OCI-LY1 (cell line): ENCODE results near the gene CCR9.

Experiments used
- H2AFZ ChIP-seq: fragments of 200-600 bp; sonication (generic), shearing (Covaris generic); 2 replicates; pipeline ENCODE4 v1.6.0; 2014; ENCODE audit warnings: antibody characterized with exemption, mild to moderate bottlenecking, low read length
- H3F3A ChIP-seq: fragments of 200-600 bp; sonication (generic), shearing (Covaris generic); 2 replicates; pipeline ENCODE4 v1.6.0; 2014; ENCODE audit warnings: mild to moderate bottlenecking, antibody characterized with exemption, low read length, moderate library complexity; ENCODE audit not compliant: insufficient read depth
- H3K27ac ChIP-seq: fragments of 200-600 bp; sonication (generic); 2 replicates; pipeline ENCODE4 v1.5.1; 2014; ENCODE audit warnings: low read length, mixed run types, mild to moderate bottlenecking, low read depth; ENCODE audit not compliant: poor library complexity, severe bottlenecking
- H3K27me3 ChIP-seq: fragments of 200-600 bp; sonication (generic); 2 replicates; pipeline ENCODE4 v1.6.0; 2014; ENCODE audit warnings: antibody characterized with exemption, mild to moderate bottlenecking, low read length, moderate library complexity; ENCODE audit not compliant: insufficient read depth
- H3K36me3 ChIP-seq: fragments of 200-600 bp; sonication (generic); 2 replicates; pipeline ENCODE4 v1.6.1; 2014; ENCODE audit warnings: mild to moderate bottlenecking, antibody characterized with exemption, low read length, moderate library complexity, mixed read lengths; ENCODE audit not compliant: insufficient read depth
- H3K4me1 ChIP-seq: fragments of 200-600 bp; sonication (generic); 2 replicates; pipeline ENCODE4 v1.5.1; 2014; ENCODE audit warnings: mild to moderate bottlenecking, low read length, moderate library complexity; ENCODE audit not compliant: insufficient read depth, severe bottlenecking
- H3K4me2 ChIP-seq: fragments of 200-600 bp; sonication (generic), shearing (Covaris generic); 2 replicates; pipeline ENCODE4 v1.6.1; 2014; ENCODE audit warnings: low read length
- H3K4me3 ChIP-seq: fragments of 200-600 bp; sonication (generic); 2 replicates; pipeline ENCODE4 v1.5.1; 2014; ENCODE audit warnings: low read length, low read depth, mild to moderate bottlenecking, mixed read lengths; ENCODE audit not compliant: poor library complexity, severe bottlenecking
- H3K79me2 ChIP-seq: fragments of 200-600 bp; shearing (Covaris generic); 2 replicates; pipeline ENCODE4 v1.6.1; 2016; ENCODE audit warnings: mixed run types, low read length, mixed read lengths; ENCODE audit not compliant: insufficient read depth
- H3K9ac ChIP-seq: fragments of 200-600 bp; sonication (generic), shearing (Covaris generic); 2 replicates; pipeline ENCODE4 v1.6.1; 2014; ENCODE audit warnings: mild to moderate bottlenecking, low read length, mixed read lengths
- H3K9me2 ChIP-seq: fragments of 200-600 bp; sonication (generic), shearing (Covaris generic); 2 replicates; pipeline ENCODE4 v1.6.1; 2014; ENCODE audit warnings: low read depth, mild to moderate bottlenecking, low read length, mixed read lengths
- H3K9me3 ChIP-seq: fragments of 200-600 bp; shearing (Covaris generic); 2 replicates; pipeline ENCODE4 v1.6.1; 2014; ENCODE audit warnings: low read length, mixed read lengths
- H4K20me1 ChIP-seq: fragments of 200-600 bp; sonication (generic), shearing (Covaris generic); 2 replicates; pipeline ENCODE4 v1.6.0; 2016; ENCODE audit warnings: mild to moderate bottlenecking, low read length; ENCODE audit not compliant: insufficient read depth
- EZH2 ChIP-seq: fragments of 200-600 bp; sonication (generic), shearing (Covaris generic); IDR thresholded peaks from 2 replicates; pipeline ENCODE4 v1.8.0; 2017; ENCODE audit warnings: borderline replicate concordance, mixed run types, mild to moderate bottlenecking, antibody characterized with exemption, low read length, moderate library complexity, mixed read lengths
- TF ChIP-seq, protein P1 (sequence below): fragments of 200-600 bp; sonication (generic), shearing (Covaris generic); IDR thresholded peaks from 2 replicates; pipeline ENCODE4 v1.5.1; 2017; ENCODE audit warnings: mild to moderate bottlenecking, antibody characterized with exemption, low read length, moderate library complexity, mixed read lengths

CCR9 gene

DNA sequence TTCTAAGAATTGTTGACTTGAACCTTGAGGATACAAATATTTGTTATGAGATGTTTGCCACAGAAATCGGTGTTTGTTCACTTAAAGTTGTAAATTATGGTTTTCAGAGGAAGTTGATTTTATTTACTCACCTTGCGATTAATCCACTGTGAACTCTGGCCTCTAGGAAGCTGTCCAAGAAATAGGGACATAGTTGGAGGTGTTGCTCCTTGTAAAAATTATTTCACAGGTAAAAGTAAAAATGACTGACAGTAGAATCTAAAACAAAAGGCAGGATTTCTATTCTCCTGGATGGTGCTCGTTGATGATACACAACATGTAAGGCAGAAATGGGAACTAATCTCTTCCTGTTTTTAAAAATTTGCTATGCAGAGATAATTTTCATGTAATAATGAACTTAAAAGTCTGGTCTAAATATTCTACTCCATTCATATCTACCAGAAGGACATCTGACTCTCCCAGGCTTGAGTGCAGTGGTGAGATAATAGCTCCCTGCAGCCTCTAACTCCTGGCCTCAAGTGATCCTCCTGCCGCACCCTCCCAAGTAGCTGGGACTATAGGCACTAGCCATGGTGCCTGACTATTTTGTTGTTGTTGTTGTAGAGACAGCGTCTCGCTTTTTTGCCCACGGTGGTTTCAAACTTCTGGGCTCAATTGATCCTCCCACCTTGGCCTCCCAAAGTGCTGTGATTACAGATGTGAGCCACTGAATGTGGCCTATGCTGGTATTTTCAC is 27.4 kb upstream of the CCR9 start:
- H3K79me2 ChIP-seq, result no peaks in the 10 kb centered on the region
- no peak for TF ChIP-seq EZH2
- TF ChIP-seq, protein P1, sequence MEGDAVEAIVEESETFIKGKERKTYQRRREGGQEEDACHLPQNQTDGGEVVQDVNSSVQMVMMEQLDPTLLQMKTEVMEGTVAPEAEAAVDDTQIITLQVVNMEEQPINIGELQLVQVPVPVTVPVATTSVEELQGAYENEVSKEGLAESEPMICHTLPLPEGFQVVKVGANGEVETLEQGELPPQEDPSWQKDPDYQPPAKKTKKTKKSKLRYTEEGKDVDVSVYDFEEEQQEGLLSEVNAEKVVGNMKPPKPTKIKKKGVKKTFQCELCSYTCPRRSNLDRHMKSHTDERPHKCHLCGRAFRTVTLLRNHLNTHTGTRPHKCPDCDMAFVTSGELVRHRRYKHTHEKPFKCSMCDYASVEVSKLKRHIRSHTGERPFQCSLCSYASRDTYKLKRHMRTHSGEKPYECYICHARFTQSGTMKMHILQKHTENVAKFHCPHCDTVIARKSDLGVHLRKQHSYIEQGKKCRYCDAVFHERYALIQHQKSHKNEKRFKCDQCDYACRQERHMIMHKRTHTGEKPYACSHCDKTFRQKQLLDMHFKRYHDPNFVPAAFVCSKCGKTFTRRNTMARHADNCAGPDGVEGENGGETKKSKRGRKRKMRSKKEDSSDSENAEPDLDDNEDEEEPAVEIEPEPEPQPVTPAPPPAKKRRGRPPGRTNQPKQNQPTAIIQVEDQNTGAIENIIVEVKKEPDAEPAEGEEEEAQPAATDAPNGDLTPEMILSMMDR, result no peak
- H3K27ac ChIP-seq, result no peak overlapping the region
- no peaks in the 10 kb centered on the region for H3K4me1 ChIP-seq
- H3K27me3 ChIP-seq, result no peaks in the 10 kb centered on the region; the same call in 1 of the 2 replicates
- no peaks in the 10 kb centered on the region for H4K20me1 ChIP-seq
- H3K36me3 ChIP-seq, result no peaks in the 10 kb centered on the region; the same call in 1 of the 2 replicates
- H3K9ac ChIP-seq, result no peak overlapping the region
- no peak overlapping the region for H3K4me3 ChIP-seq
- H3F3A ChIP-seq, result no peaks in the 10 kb centered on the region
- no peak overlapping the region for H2AFZ ChIP-seq
- no peaks in the 10 kb centered on the region for H3K9me2 ChIP-seq
- no peaks in the 10 kb centered on the region for H3K9me3 ChIP-seq
- no peak overlapping the region for H3K4me2 ChIP-seq

DNA sequence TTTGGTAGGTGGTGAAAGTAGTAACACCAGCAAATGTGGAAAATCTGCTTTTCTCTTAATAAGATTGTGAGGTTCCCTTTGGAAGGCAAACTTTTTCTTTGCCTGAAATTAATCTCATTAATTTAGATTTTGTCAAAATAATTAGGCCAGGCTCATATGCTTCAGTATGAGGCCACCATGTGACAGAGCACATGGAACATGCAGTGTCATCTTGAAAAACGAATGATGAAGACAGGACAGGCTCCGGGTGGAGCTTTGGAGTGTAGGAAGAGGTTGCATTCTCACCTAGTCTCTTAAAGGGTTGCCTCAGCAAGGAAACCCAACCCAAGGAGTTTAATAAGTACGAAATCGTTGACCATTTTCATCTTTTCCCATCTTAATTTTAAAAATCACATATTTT is 25.9 kb upstream of the CCR9 start:
- Histone ChIP-seq H3K4me2 (no peak overlapping the region), H3K9me3 (no peaks in the 10 kb centered on the region), H3K4me1 (no peaks in the 10 kb centered on the region), H3K79me2 (no peaks in the 10 kb centered on the region), H3K27me3 (no peaks in the 10 kb centered on the region; the same call in 1 of the 2 replicates), H4K20me1 (no peaks in the 10 kb centered on the region), H3K36me3 (no peaks in the 10 kb centered on the region; the same call in 1 of the 2 replicates), H2AFZ (no peak overlapping the region), H3K4me3 (no peak overlapping the region), H3K9me2 (no peaks in the 10 kb centered on the region), H3K9ac (no peak overlapping the region), H3F3A (no peaks in the 10 kb centered on the region), H3K27ac (no peak overlapping the region)
- TF ChIP-seq EZH2, result no peak
- TF ChIP-seq, protein P1, result no peak

DNA sequence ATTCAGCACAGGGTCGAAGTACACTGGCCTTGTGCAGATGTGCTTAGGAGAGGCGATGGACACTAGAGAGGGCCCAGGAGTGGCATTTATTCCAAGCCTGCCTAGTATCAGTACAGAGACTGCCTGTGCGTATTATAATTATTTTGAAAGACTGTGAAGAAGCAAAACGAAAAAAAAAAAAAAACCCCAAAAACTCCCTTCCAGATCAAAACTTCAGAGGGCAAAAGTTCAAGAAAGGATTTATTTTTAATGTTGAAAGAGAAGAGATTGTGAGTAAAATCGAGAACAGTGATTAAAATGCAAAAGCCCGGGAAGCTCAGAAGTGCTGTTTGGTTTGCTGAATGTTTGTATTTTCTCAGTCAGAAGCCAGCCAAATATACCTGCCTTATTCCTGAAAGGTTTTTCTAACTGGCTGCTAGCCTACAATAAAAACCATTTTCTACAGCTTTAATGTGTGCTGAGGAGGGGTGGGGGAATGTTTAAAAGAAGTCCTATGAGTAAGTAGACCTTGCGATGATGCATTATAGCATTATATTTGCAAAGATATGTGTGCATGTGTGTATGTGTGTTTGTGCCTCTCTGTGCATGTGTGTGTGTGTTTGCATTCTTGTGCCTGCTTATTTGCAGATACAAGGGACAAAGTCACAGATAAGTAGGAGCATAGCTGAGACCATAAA is 25.2 kb upstream of the CCR9 start:
- Histone ChIP-seq H3K4me3 (no peak overlapping the region), H3K9ac (no peak overlapping the region), H3K36me3 (no peaks in the 10 kb centered on the region; the same call in 1 of the 2 replicates), H3K79me2 (no peaks in the 10 kb centered on the region), H3K4me2 (no peak overlapping the region), H3F3A (no peaks in the 10 kb centered on the region), H3K9me3 (no peaks in the 10 kb centered on the region), H3K27me3 (no peaks in the 10 kb centered on the region; the same call in 1 of the 2 replicates), H3K27ac (no peak overlapping the region), H4K20me1 (no peaks in the 10 kb centered on the region), H2AFZ (no peak overlapping the region), H3K9me2 (no peaks in the 10 kb centered on the region), H3K4me1 (no peaks in the 10 kb centered on the region)
- TF ChIP-seq, protein P1, result no peak
- no peak for TF ChIP-seq EZH2
